ENCODE data around the gene SVEP1. TPM values are rescaled to one million over a fixed set of nuclear protein-coding genes. Genes with fewer than 3 reads are reported as not detected.

Gene SVEP1
- total RNA-seq, 1 donor from 2014 or later = 1.3 TPM

DNA sequence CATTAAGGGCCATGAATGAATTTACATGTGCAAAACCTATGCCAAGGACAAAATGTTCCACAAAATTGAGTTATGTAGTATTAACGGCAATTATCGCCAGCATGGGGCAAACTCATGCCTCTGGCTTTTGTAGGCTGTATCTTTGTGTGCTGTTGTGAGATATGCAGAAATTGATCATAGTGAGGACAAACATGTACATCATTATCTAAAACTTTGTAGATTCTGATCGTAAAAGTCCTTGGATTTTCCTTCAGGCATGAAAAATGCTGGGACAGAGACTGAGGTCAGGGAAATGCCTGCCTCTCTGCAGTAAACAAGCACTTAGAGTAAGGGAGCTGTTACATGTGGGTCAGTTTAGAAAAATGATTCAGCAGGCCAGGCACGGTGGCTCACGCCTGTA lies 236.0 kb downstream of the SVEP1 start:
- FAIRE-seq = no peak
- H3K36me3 ChIP-seq (ENCODE audit: control insufficient read depth, insufficient read depth, low read length) = no peaks in the 10 kb centered on the region
- H3K27me3 ChIP-seq (ENCODE audit: control insufficient read depth, insufficient read depth, low read length) = no peaks in the 10 kb centered on the region
- TF ChIP-seq, protein P1, sequence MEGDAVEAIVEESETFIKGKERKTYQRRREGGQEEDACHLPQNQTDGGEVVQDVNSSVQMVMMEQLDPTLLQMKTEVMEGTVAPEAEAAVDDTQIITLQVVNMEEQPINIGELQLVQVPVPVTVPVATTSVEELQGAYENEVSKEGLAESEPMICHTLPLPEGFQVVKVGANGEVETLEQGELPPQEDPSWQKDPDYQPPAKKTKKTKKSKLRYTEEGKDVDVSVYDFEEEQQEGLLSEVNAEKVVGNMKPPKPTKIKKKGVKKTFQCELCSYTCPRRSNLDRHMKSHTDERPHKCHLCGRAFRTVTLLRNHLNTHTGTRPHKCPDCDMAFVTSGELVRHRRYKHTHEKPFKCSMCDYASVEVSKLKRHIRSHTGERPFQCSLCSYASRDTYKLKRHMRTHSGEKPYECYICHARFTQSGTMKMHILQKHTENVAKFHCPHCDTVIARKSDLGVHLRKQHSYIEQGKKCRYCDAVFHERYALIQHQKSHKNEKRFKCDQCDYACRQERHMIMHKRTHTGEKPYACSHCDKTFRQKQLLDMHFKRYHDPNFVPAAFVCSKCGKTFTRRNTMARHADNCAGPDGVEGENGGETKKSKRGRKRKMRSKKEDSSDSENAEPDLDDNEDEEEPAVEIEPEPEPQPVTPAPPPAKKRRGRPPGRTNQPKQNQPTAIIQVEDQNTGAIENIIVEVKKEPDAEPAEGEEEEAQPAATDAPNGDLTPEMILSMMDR (IDR thresholded peaks at IDR 0.05; ENCODE audit: insufficient read depth, low read length, severe bottlenecking) = no peak
- H3K4me3 ChIP-seq (ENCODE audit: low read depth, low read length) = no peak overlapping the region
- DNase-seq (ENCODE audit: low read depth) = no peak

- no peaks in the 10 kb centered on the region for H3K27me3 ChIP-seq (ENCODE audit: control insufficient read depth, insufficient read depth, low read length)
- no peaks in the 10 kb centered on the region for H3K36me3 ChIP-seq (ENCODE audit: control insufficient read depth, insufficient read depth, low read length)
- FAIRE-seq = no peak
- TF ChIP-seq, protein P1 (IDR thresholded peaks at IDR 0.05; ENCODE audit: insufficient read depth, low read length, severe bottlenecking) = peak; percentile 50
- peak; percentile 34 for DNase-seq (ENCODE audit: low read depth)
- H3K4me3 ChIP-seq (ENCODE audit: low read depth, low read length) = no peak overlapping the region
Observed at GRCh38 chr9:110340306-110340705, 239.2 kb downstream of the SVEP1 start.

DNA sequence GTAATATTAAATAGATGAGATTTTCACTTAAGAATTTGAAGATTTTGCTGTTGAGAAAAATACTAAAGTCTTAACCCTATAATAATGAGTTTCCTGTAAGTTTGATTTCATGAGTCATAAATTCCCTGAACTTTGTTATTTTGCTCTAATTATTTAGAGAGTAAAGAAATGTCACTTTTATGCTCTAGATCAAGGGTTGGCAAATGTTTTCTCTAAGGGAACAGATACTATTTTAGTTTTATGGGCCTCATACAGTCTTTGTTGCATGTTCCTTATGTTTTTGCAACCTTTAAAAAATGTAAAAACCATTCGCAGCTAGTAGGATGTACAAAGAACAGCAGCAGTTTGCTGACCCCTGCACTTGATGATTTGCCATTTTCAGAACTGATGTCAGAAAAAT lies 241.4 kb downstream of the SVEP1 start:
- Histone ChIP-seq H3K27me3 (ENCODE audit: control insufficient read depth, insufficient read depth, low read length) (no peaks in the 10 kb centered on the region), H3K36me3 (ENCODE audit: control insufficient read depth, insufficient read depth, low read length) (no peaks in the 10 kb centered on the region), H3K4me3 (ENCODE audit: low read depth, low read length) (no peak overlapping the region)
- DNase-seq (ENCODE audit: low read depth) (no peak), FAIRE-seq (no peak)
- TF ChIP-seq, protein P1 (IDR thresholded peaks at IDR 0.05; ENCODE audit: insufficient read depth, low read length, severe bottlenecking) = no peak

DNA sequence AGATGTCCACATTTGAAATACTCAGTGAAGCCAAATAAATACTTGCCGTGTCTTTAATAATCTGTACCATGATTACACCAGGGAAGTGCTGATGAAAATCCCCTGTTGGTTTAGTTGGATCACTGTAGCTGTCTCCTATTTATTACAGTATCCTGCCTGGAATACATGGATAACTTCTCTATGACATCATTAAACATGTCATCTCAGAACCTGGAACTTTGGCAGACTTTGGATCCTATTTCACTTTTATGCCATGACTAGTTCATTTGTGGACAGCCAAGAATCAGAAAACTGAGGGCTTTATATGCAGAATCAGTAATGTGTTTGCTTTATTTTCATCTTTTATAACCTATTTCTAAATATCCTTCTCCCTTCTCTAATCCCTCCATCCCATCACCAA lies 241.8 kb downstream of the SVEP1 start, which contains the start of gene TXNDC8:
Gene TXNDC8, minus strand, starts transcription at position 137 of the 400 bp plus-strand sequence.
- no peaks in the 10 kb centered on the region for H3K27me3 ChIP-seq (ENCODE audit: control insufficient read depth, insufficient read depth, low read length)
- no peaks in the 10 kb centered on the region for H3K36me3 ChIP-seq (ENCODE audit: control insufficient read depth, insufficient read depth, low read length)
- TF ChIP-seq, protein P1 (IDR thresholded peaks at IDR 0.05; ENCODE audit: insufficient read depth, low read length, severe bottlenecking) = no peak
- FAIRE-seq (no peak), DNase-seq (ENCODE audit: low read depth) (no peak)
- H3K4me3 ChIP-seq (ENCODE audit: low read depth, low read length) = no peak within 1 kb of the TSS

- H3K36me3 ChIP-seq (ENCODE audit: control insufficient read depth, insufficient read depth, low read length) = no peaks in the 10 kb centered on the region
- H3K4me3 ChIP-seq (ENCODE audit: low read depth, low read length) = no peak overlapping the region
- DNase-seq (ENCODE audit: low read depth) = no peak
- H3K27me3 ChIP-seq (ENCODE audit: control insufficient read depth, insufficient read depth, low read length) = no peaks in the 10 kb centered on the region
- FAIRE-seq = no peak
- TF ChIP-seq, protein P1 (IDR thresholded peaks at IDR 0.05; ENCODE audit: insufficient read depth, low read length, severe bottlenecking) = no peak
Observed at GRCh38 chr9:110336363-110336762, 243.2 kb downstream of the SVEP1 start.

- H3K36me3 ChIP-seq (ENCODE audit: control insufficient read depth, insufficient read depth, low read length) = no peaks in the 10 kb centered on the region
- H3K27me3 ChIP-seq (ENCODE audit: control insufficient read depth, insufficient read depth, low read length) = no peaks in the 10 kb centered on the region
- TF ChIP-seq, protein P1 (IDR thresholded peaks at IDR 0.05; ENCODE audit: insufficient read depth, low read length, severe bottlenecking) = no peak
- FAIRE-seq (no peak), DNase-seq (ENCODE audit: low read depth) (no peak)
- H3K4me3 ChIP-seq (ENCODE audit: low read depth, low read length) = no peak overlapping the region
Observed at GRCh38 chr9:110334871-110335270, 244.7 kb downstream of the SVEP1 start.

Data from bronchial epithelial cell (primary cell).